H1 (cell line): ENCODE results near the gene VRK3. TPM values are rescaled to one million over a fixed set of nuclear protein-coding genes. Genes with fewer than 3 reads are reported as not detected.

ENCODE experiments used
- CTCF ChIA-PET: fragments of 300-600 bp; sonication (Branson Sonifier 250); formaldehyde crosslinking; loops from one replicate; lab custom pipeline; 2021; ENCODE audit not compliant: partially characterized antibody; lab: Charles Lee
- POLR2A ChIA-PET: fragments of 300-600 bp; sonication (Branson Sonifier 250); formaldehyde crosslinking; loops from one replicate; lab custom pipeline; 2021; ENCODE audit warnings: inconsistent platforms; ENCODE audit not compliant: partially characterized antibody; lab: Charles Lee
- DNase-seq, 2 experiments: peaks; one replicate each; pipeline versions ENCODE4 v3.0.0 to v3.0.0-alpha.2; 2010 to 2022; ENCODE audit warnings: low spot score in 2 of 2, low read depth in 1 of 2, mixed read lengths in 1 of 2
- FAIRE-seq: peaks from 2 replicates; lab custom pipeline; 2011; peaks lifted over from hg19 to GRCh38; lab: Jason Lieb, UNC
- H2AFZ ChIP-seq: 2 replicates; pipeline ENCODE4 v1.8.1; 2012; ENCODE audit warnings: low read length, inconsistent platforms
- H2AK5ac ChIP-seq: 2 replicates; pipeline ENCODE4 v1.6.1; 2013; ENCODE audit warnings: low read depth, low read length
- H2BK120ac ChIP-seq: replicated peaks from 2 replicates; pipeline ENCODE3; 2013; ENCODE audit warnings: low read depth, low read length, inconsistent platforms
- H2BK12ac ChIP-seq: 2 replicates; pipeline ENCODE4 v1.6.1; 2013; ENCODE audit warnings: low read depth, low read length
- H2BK15ac ChIP-seq: 2 replicates; pipeline ENCODE4 v1.6.1; 2013; ENCODE audit warnings: low read length
- H2BK20ac ChIP-seq: 2 replicates; pipeline ENCODE4 v1.6.1; 2013; ENCODE audit warnings: low read length
- H2BK5ac ChIP-seq: 2 replicates; pipeline ENCODE4 v1.6.1; 2013; ENCODE audit warnings: low read depth, low read length
- H3K14ac ChIP-seq: 2 replicates; pipeline ENCODE4 v1.6.1; 2013; ENCODE audit warnings: inconsistent platforms; ENCODE audit not compliant: insufficient read length
- H3K18ac ChIP-seq: 2 replicates; pipeline ENCODE4 v1.6.1; 2013; ENCODE audit warnings: low read length; ENCODE audit errors: extremely low read depth
- H3K23ac ChIP-seq: 2 replicates; pipeline ENCODE4 v1.6.1; 2013; ENCODE audit warnings: inconsistent platforms; ENCODE audit not compliant: insufficient read length
- H3K23me2 ChIP-seq: 2 replicates; pipeline ENCODE4 v1.6.1; 2013; ENCODE audit warnings: low read depth, low read length
- H3K27ac ChIP-seq: 2 replicates; pipeline ENCODE4 v1.6.1; 2011; ENCODE audit warnings: low read depth, low read length, inconsistent platforms
- H3K27me3 ChIP-seq, 4 experiments: replicated peaks in 1 of 4; 1 replicate in 1 of 4; 2 replicates in 3 of 4; pipeline versions ENCODE4 v1.6.1 to v1.8.1; 2011 to 2013; ENCODE audit warnings: low read length in 3 of 4, mild to moderate bottlenecking in 3 of 4, inconsistent platforms in 2 of 4, mixed read lengths in 2 of 4, moderate library complexity in 1 of 4; ENCODE audit not compliant: control insufficient read depth in 3 of 4, insufficient read depth in 3 of 4; ENCODE audit errors: extremely low read depth in 1 of 4
- H3K36me3 ChIP-seq, 4 experiments: 2 replicates each; pipeline versions ENCODE4 v1.6.1 to v1.8.1; 2011 to 2013; ENCODE audit warnings: mild to moderate bottlenecking in 4 of 4, low read length in 3 of 4, moderate library complexity in 2 of 4, control low read depth in 1 of 4, inconsistent platforms in 1 of 4; ENCODE audit not compliant: insufficient read depth in 4 of 4, control insufficient read depth in 2 of 4
- H3K4ac ChIP-seq: replicated peaks from 2 replicates; pipeline ENCODE3; 2013; ENCODE audit warnings: low read length, low read depth, mixed read lengths, inconsistent platforms; ENCODE audit not compliant: insufficient read length
- H3K4me1 ChIP-seq, 4 experiments: replicated peaks in 1 of 4; 1 replicate in 1 of 4; 2 replicates in 3 of 4; pipeline versions ENCODE4 v1.6.1 to v1.8.1; 2011 to 2013; ENCODE audit warnings: low read length in 3 of 4, inconsistent platforms in 2 of 4, mixed read lengths in 1 of 4; ENCODE audit not compliant: insufficient read depth in 4 of 4, control insufficient read depth in 3 of 4
- H3K4me2 ChIP-seq, 2 experiments: 2 replicates each; pipeline versions ENCODE4 v1.6.1 to v1.8.1; 2011 to 2013; ENCODE audit warnings: low read depth in 2 of 2, low read length in 2 of 2, control low read depth in 1 of 2, inconsistent platforms in 1 of 2, mild to moderate bottlenecking in 1 of 2; ENCODE audit not compliant: insufficient read depth in 1 of 2
- H3K4me3 ChIP-seq, 4 experiments: fragments of 200-600, 300-600 bp in 1 of 4; sonication (generic), shearing (Covaris generic), sonication (Bioruptor Twin) in 1 of 4; 2 replicates each; pipeline versions ENCODE4 v1.5.1 to v1.8.1; 2011 to 2016; ENCODE audit warnings: low read length in 4 of 4, low read depth in 3 of 4, control low read depth in 2 of 4, inconsistent platforms in 2 of 4, mild to moderate bottlenecking in 2 of 4, mixed read lengths in 1 of 4, moderate library complexity in 1 of 4; ENCODE audit not compliant: insufficient read depth in 2 of 4; ENCODE audit errors: extremely low read depth in 1 of 4
- H3K56ac ChIP-seq: replicated peaks from 2 replicates; pipeline ENCODE3; 2013; ENCODE audit warnings: low read depth, mild to moderate bottlenecking, mixed read lengths, low read length, inconsistent platforms; ENCODE audit not compliant: insufficient read length
- H3K79me1 ChIP-seq: 2 replicates; pipeline ENCODE4 v1.6.1; 2013; ENCODE audit warnings: low read depth, low read length, control low read depth
- H3K79me2 ChIP-seq, 2 experiments: 2 replicates each; pipeline versions ENCODE4 v1.6.1 to v1.8.1; 2012 to 2013; ENCODE audit warnings: low read length in 2 of 2, mild to moderate bottlenecking in 2 of 2, inconsistent platforms in 1 of 2; ENCODE audit not compliant: insufficient read depth in 2 of 2, control insufficient read depth in 1 of 2
- H3K9ac ChIP-seq, 4 experiments: replicated peaks in 1 of 4; 1 replicate in 1 of 4; 2 replicates in 3 of 4; pipeline versions ENCODE4 v1.6.1 to v1.8.1; 2011 to 2013; ENCODE audit warnings: low read depth in 3 of 4, low read length in 3 of 4, control low read depth in 2 of 4, mild to moderate bottlenecking in 2 of 4, moderate library complexity in 2 of 4, inconsistent platforms in 1 of 4; ENCODE audit errors: extremely low read depth in 1 of 4
- H3K9me3 ChIP-seq, 2 experiments: 2 replicates each; pipeline versions ENCODE4 v1.6.1 to v1.8.1; 2012 to 2013; ENCODE audit warnings: mild to moderate bottlenecking in 2 of 2, moderate library complexity in 2 of 2, control low read depth in 1 of 2, inconsistent platforms in 1 of 2, low read depth in 1 of 2, low read length in 1 of 2, mixed read lengths in 1 of 2; ENCODE audit not compliant: insufficient read depth in 2 of 2
- H4K20me1 ChIP-seq, 2 experiments: replicated peaks in 1 of 2; 2 replicates each; pipeline versions ENCODE3 to v1.8.1; 2011 to 2013; ENCODE audit warnings: inconsistent platforms in 2 of 2, low read length in 2 of 2, mild to moderate bottlenecking in 1 of 2; ENCODE audit not compliant: insufficient read depth in 2 of 2, control insufficient read depth in 1 of 2
- H4K5ac ChIP-seq: 2 replicates; pipeline ENCODE4 v1.6.1; 2013; ENCODE audit warnings: low read length, low read depth, mixed read lengths, inconsistent platforms; ENCODE audit not compliant: insufficient read length
- H4K8ac ChIP-seq: 2 replicates; pipeline ENCODE4 v1.8.0; 2013; ENCODE audit warnings: mild to moderate bottlenecking, moderate library complexity, low read length, inconsistent platforms; ENCODE audit not compliant: insufficient read depth; ENCODE audit errors: extremely low read depth
- H4K91ac ChIP-seq: replicated peaks from 2 replicates; pipeline ENCODE3; 2013; ENCODE audit warnings: low read length, mixed read lengths, inconsistent platforms; ENCODE audit not compliant: insufficient read length
- MAX ChIP-seq: IDR thresholded peaks from 2 replicates; pipeline ENCODE4 v1.6.1; 2012; ENCODE audit warnings: inconsistent platforms
- SAP30 ChIP-seq: fragments of 300-600 bp; sonication (generic); IDR thresholded peaks from 2 replicates; pipeline ENCODE4 v1.7.1; 2012; ENCODE audit warnings: low read length, moderate library complexity, mild to moderate bottlenecking, inconsistent platforms; ENCODE audit not compliant: insufficient read depth, insufficient replicate concordance
- WGBS, 2 experiments: shearing (Covaris generic) in 1 of 2; methylation state at CpG; one replicate each; pipeline versions ENCODE4 v1.1.6 to v1.1.7; 2013 to 2015; ENCODE audit warnings: low lambda C conversion rate in 2 of 2, mixed read lengths in 2 of 2, inconsistent platforms in 1 of 2, low coverage in 1 of 2, missing lambda C conversion rate in 1 of 2; ENCODE audit not compliant: insufficient replicate concordance in 2 of 2, insufficient coverage in 1 of 2, insufficient read length in 1 of 2; ENCODE audit errors: extremely low coverage in 1 of 2, missing lambda C conversion rate in 1 of 2; 5-methylcytosine and 5-hydroxymethylcytosine counted together
- polyA plus RNA-seq, 7 experiments: library from polyadenylated mRNA; depleted of rRNA in 3 of 7; stranded (reverse) in 5 of 7; unstranded in 2 of 7; fragments of >200 nt in 5 of 7; fragments of 200-250 nt in 2 of 7; gene quantifications; 1 replicate in 5 of 7; 2 replicates in 1 of 7; 4 replicates in 1 of 7; pipeline versions ENCODE4 v1.2.1 to v1.2.3, GENCODE V29; 2011 to 2013; ENCODE audit warnings: missing spikeins in 2 of 7, mixed read lengths in 2 of 7
- total RNA-seq: library from RNA; stranded (reverse); fragmentation: NEBNext Ultra II Directional; extraction: Animal tissue kit (Norgen Biotek cat#: 25700); gene quantifications from 2 replicates; pipeline ENCODE4 v1.2.1, GENCODE V29; 2021

Gene VRK3
- total and polyA plus RNA-seq, 2 of the 8 experiments (the other 6 are each of a cell fraction or from before 2014, with no cell fraction given) = 21.3 to 36.1 TPM

- Histone ChIP-seq H4K5ac (no peak overlapping the region), H3K4ac (no peak overlapping the region), H3K56ac (no peak overlapping the region), H3K23ac (no peak overlapping the region), H2AFZ (no peak overlapping the region), H3K14ac (no peak overlapping the region), H2BK20ac (no peak overlapping the region), H3K27me3 (no peaks in the 10 kb centered on the region), H3K4me3 (no peak overlapping the region), H2BK5ac (no peak overlapping the region; the same call in 1 of the 2 replicates), H2BK12ac (no peak overlapping the region), H3K23me2 (no peaks in the 10 kb centered on the region), H4K91ac (no peak overlapping the region), H4K20me1 (peaks cover 0 to 4% of the 10 kb centered on the region in 2 experiments), H3K79me1 (no peaks in the 10 kb centered on the region), H3K9me3 (no peaks in the 10 kb centered on the region), H2AK5ac (no peak overlapping the region), H3K9ac (no peak overlapping the region), H3K18ac (no peak overlapping the region), H2BK120ac (no peak overlapping the region), H2BK15ac (no peak overlapping the region), H3K4me2 (no peak overlapping the region), H3K27ac (no peak overlapping the region), H3K36me3 (peaks cover 3 to 12% (median 5%) of the 10 kb centered on the region in 4 experiments; a peak in 5 of 8 replicates), H3K79me2 (no peaks in the 10 kb centered on the region), H3K4me1 (no peaks in the 10 kb centered on the region), H4K8ac (no peak overlapping the region; the same call in 1 of the 2 replicates)
- FAIRE-seq (no peak), DNase-seq (no peak)
- CTCF ChIA-PET = interaction anchor here (1.1 to 3.1 kb wide), 10 partner anchors 9 to 134 kb away, joined by 3 to 16 read pairs (median 4); no protein-coding TSS in a partner anchor
- TF ChIP-seq MAX (no peak), SAP30 (no peak)
- POLR2A ChIA-PET = interaction anchor here (1.1 kb wide), 1 partner anchor 15 kb away, joined by 3 read pairs; no protein-coding TSS in a partner anchor
- 93% methylated on average over 6 of the region's 6 CpGs; no CpG with 5 or more reads in 1 of the 2 experiments for WGBS, 2 experiments
Measured at GRCh38 chr19:50002386-50002960, 22.7 kb downstream of the VRK3 start.
